Measurements from ENCODE around the gene ZBTB47. TPM values are rescaled to one million over a fixed set of nuclear protein-coding genes. Genes with fewer than 3 reads are reported as not detected.

The ZBTB47 gene
- total RNA-seq, 1 donor from 2014 or later, result 20.5 TPM

DNA sequence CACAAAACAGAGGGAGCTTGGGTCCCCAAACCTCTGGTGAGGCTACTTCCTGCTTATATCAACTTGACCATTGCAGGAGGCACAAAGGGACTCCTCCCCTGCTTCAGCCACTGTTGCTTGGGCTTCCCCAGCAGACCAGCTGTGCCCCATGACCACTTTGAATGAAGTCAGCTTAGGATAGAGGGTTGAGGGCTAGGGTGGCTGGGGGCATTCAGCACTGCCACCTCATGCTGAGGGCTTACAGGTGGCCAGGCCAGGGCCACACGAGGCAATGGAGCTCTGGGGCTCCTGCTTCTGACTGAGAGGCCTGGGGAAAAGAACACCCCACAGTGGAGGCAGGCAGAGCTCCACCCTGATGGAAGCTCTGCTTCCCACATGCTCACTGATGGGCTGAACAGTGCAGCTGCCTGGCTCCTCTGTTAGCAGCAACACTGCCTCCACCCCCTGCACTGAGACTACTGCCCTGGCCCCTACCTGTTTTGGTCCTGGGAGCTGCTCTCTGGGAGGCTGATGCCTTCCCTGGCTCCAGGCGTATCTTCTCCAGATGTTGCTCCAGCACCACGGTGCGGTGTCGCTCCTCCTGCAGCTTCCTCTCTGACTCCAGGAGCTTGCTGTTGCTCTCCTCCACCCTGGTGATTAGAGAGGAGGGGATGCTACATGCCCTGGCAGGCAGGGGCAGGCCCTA lies 59.3 kb downstream of the ZBTB47 start:
- TF ChIP-seq CTCF (IDR thresholded peaks at IDR 0.05; ENCODE audit: unreplicated experiment), result no peak
- no peak for DNase-seq (ENCODE audit: low spot score)
- Mint-ChIP-seq H3K4me1 (ENCODE audit: unreplicated experiment) (no peaks in the 10 kb centered on the region), H3K36me3 (ENCODE audit: low read depth, unreplicated experiment) (no peaks in the 10 kb centered on the region), H3K9me3 (ENCODE audit: unreplicated experiment) (no peaks in the 10 kb centered on the region), H3K27ac (ENCODE audit: unreplicated experiment) (no peak overlapping the region), H3K27me3 (ENCODE audit: unreplicated experiment) (peaks cover 3% of the 10 kb centered on the region), H3K4me3 (ENCODE audit: unreplicated experiment) (no peak overlapping the region)

DNA sequence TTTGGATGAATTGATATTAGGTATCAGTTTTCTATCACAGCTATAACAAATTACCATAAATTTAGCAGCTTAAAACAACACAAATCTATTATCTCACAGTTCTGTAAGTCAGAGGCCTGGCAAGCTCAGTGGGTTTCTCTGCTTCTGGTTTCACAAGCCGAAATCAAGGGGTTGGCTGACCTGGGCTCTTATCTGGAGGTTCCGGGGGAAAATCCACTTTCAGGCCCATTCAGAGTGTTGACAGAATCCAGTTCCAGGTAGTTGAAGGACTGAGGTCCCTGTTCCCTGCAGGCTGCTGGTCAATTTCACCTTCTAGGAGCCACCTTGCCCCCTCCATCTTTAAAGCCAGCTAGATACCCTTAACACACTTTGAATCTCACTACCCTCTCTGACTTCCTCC lies 60.2 kb downstream of the ZBTB47 start:
- no peak for TF ChIP-seq CTCF (IDR thresholded peaks at IDR 0.05; ENCODE audit: unreplicated experiment)
- Mint-ChIP-seq H3K4me3 (ENCODE audit: unreplicated experiment) (no peak overlapping the region), H3K36me3 (ENCODE audit: low read depth, unreplicated experiment) (no peaks in the 10 kb centered on the region), H3K9me3 (ENCODE audit: unreplicated experiment) (no peaks in the 10 kb centered on the region), H3K4me1 (ENCODE audit: unreplicated experiment) (no peaks in the 10 kb centered on the region), H3K27ac (ENCODE audit: unreplicated experiment) (no peak overlapping the region), H3K27me3 (ENCODE audit: unreplicated experiment) (peaks cover 3% of the 10 kb centered on the region)
- no peak for DNase-seq (ENCODE audit: low spot score)

DNA sequence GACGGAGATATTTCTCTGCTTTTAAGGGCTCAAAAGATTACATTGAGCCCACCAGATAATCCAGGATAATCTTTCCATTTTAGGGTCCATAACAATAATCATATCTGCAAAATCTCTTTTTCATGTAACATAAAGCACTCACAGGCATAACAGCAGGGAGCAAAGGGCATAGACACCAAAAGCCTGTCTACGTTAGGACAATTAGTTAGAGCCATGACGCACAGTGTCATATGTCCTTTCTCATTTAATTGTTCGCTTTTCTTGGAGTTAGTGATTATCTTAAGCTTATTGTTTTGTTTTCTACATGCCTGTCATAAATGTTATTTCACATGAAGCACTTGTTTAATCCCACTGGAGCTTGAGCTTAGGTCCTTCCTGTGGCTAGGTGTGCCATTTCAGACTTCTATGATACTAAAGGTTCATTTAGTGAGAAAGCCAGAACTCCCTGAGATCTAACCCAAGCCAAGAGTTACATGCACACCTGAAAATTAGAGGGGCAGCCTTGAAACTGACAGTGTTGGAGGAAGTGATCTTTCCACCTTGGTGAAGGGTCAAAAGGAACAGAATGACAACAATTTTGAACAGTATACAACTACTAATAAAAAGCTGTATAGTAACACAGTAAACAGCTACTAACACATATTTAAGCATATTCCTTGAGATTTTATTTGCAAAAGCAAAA lies 60.8 kb downstream of the ZBTB47 start:
- Mint-ChIP-seq H3K36me3 (ENCODE audit: low read depth, unreplicated experiment) (no peaks in the 10 kb centered on the region), H3K4me1 (ENCODE audit: unreplicated experiment) (no peaks in the 10 kb centered on the region), H3K27me3 (ENCODE audit: unreplicated experiment) (peaks cover 3% of the 10 kb centered on the region), H3K4me3 (ENCODE audit: unreplicated experiment) (no peak overlapping the region), H3K27ac (ENCODE audit: unreplicated experiment) (no peak overlapping the region), H3K9me3 (ENCODE audit: unreplicated experiment) (no peaks in the 10 kb centered on the region)
- TF ChIP-seq CTCF (IDR thresholded peaks at IDR 0.05; ENCODE audit: unreplicated experiment), result no peak
- no peak for DNase-seq (ENCODE audit: low spot score)

Other genes starting within 250 kb of the ZBTB47 start
- not detected for gene LYZL4, start 243.1 kb upstream of the ZBTB47 start, total RNA-seq (ENCODE audit: unreplicated experiment)
- 5.4 TPM for gene VIPR1, start 151.1 kb upstream of the ZBTB47 start, total RNA-seq (ENCODE audit: unreplicated experiment)
- gene SEC22C, start 71.7 kb upstream of the ZBTB47 start, total RNA-seq (ENCODE audit: unreplicated experiment), result 49.6 TPM
- gene SS18L2, start 62.8 kb upstream of the ZBTB47 start, total RNA-seq (ENCODE audit: unreplicated experiment), result 75.1 TPM
- 118 TPM for gene NKTR, start 53.0 kb upstream of the ZBTB47 start, total RNA-seq (ENCODE audit: unreplicated experiment)
- not detected for gene KLHL40, start 31.8 kb downstream of the ZBTB47 start, total RNA-seq (ENCODE audit: unreplicated experiment)
- gene HHATL, start 49.1 kb downstream of the ZBTB47 start, total RNA-seq (ENCODE audit: unreplicated experiment), result not detected
- gene CCDC13, start 119.6 kb downstream of the ZBTB47 start, total RNA-seq (ENCODE audit: unreplicated experiment), result 0.41 TPM
- 60.7 TPM for gene HIGD1A, start 150.8 kb downstream of the ZBTB47 start, total RNA-seq (ENCODE audit: unreplicated experiment)
- gene ACKR2, start 155.7 kb downstream of the ZBTB47 start, total RNA-seq (ENCODE audit: unreplicated experiment), result 3.8 TPM
- not detected for gene CYP8B1, start 222.2 kb downstream of the ZBTB47 start, total RNA-seq (ENCODE audit: unreplicated experiment)